Ascending aorta (tissue), 2 donors: ENCODE data around the gene PSMB9. TPM values are rescaled to one million over a fixed set of nuclear protein-coding genes. Genes with fewer than 3 reads are reported as not detected.

Experiments used
- DNase-seq, 2 donors: peaks; one replicate each; pipeline ENCODE4 v3.0.0-alpha.2; 2019; ENCODE audit warnings: low spot score in 2 of 2
- H3K27ac ChIP-seq, 2 donors: fragments of 200-600 bp; sonication (generic); one replicate each; pipeline ENCODE4 v1.5.1; 2016 to 2017; ENCODE audit warnings: mild to moderate bottlenecking in 1 of 2
- H3K27me3 ChIP-seq: fragments of 200-600 bp; sonication (generic); one replicate; pipeline ENCODE4 v1.5.1; 2017
- H3K36me3 ChIP-seq, 2 donors: fragments of 200-600 bp; sonication (generic); one replicate each; pipeline ENCODE4 v1.5.1; 2016
- H3K4me1 ChIP-seq, 2 donors: fragments of 200-600 bp; sonication (generic); one replicate each; pipeline ENCODE4 v1.5.1; 2016 to 2017; ENCODE audit warnings: mild to moderate bottlenecking in 1 of 2
- H3K4me3 ChIP-seq, 2 donors: fragments of 200-600 bp; sonication (generic); one replicate each; pipeline ENCODE4 v1.5.1; 2016 to 2017; ENCODE audit warnings: mild to moderate bottlenecking in 1 of 2
- H3K9me3 ChIP-seq, 2 donors: fragments of 200-600 bp; sonication (generic); one replicate each; pipeline ENCODE4 v1.5.1; 2016
- CTCF ChIP-seq, 3 experiments: fragments of 200-600 bp in 2 of 3; fragments of 450-650 bp in 1 of 3; sonication (generic) in 2 of 3; IDR thresholded peaks; one replicate each; pipeline ENCODE4 v1.5.1; 2016 to 2019; ENCODE audit warnings: antibody characterized with exemption in 3 of 3, mild to moderate bottlenecking in 1 of 3, moderate library complexity in 1 of 3
- intact Hi-C: fragments of 100-400 bp; cut with DNase I; formaldehyde crosslinking; loops from one replicate; pipeline ENCODE4 v1.15.1; 2023
- total RNA-seq: library from RNA; depleted of rRNA; stranded (reverse); fragments of >200 nt; gene quantifications from one replicate; pipeline ENCODE4 v1.1.0, GENCODE V29; 2016

The PSMB9 gene
- total RNA-seq, 1 donor from 2014 or later, result 42.8 TPM

GRCh38 chr6:32887616-32888015 lies 33.6 kb downstream of the PSMB9 start:
- no peaks in the 10 kb centered on the region for H3K9me3 ChIP-seq
- no peak overlapping the region for H3K27ac ChIP-seq
- no peak for DNase-seq
- H3K4me3 ChIP-seq, result no peak overlapping the region
- H3K36me3 ChIP-seq, result no peaks in the 10 kb centered on the region
- H3K4me1 ChIP-seq, result peaks cover 0 to 2% of the 10 kb centered on the region in 2 donors
- no peaks in the 10 kb centered on the region for H3K27me3 ChIP-seq
- intact Hi-C loops, result loop anchor here (5.0 kb wide), 1 partner anchor 360 kb away; no protein-coding TSS in a partner anchor
- no peak for TF ChIP-seq CTCF (IDR thresholded peaks at IDR 0.05)

- H3K36me3 ChIP-seq, result no peaks in the 10 kb centered on the region
- no peak for DNase-seq
- H3K4me3 ChIP-seq, result no peak overlapping the region
- peaks cover 0 to 4% of the 10 kb centered on the region in 2 donors for H3K4me1 ChIP-seq
- no peak overlapping the region for H3K27ac ChIP-seq
- no peaks in the 10 kb centered on the region for H3K9me3 ChIP-seq
- H3K27me3 ChIP-seq, result no peaks in the 10 kb centered on the region
- no peak for TF ChIP-seq CTCF (IDR thresholded peaks at IDR 0.05)
- intact Hi-C loops, result loop anchor here (5.0 kb wide), 1 partner anchor 359 kb away; no protein-coding TSS in a partner anchor
Measured at GRCh38 chr6:32888576-32888975, 34.6 kb downstream of the PSMB9 start.

GRCh38 chr6:32889533-32889932 lies 35.5 kb downstream of the PSMB9 start:
- DNase-seq, result no peak
- Histone ChIP-seq H3K27ac (no peak overlapping the region), H3K9me3 (no peaks in the 10 kb centered on the region), H3K4me1 (peaks cover 0 to 3% of the 10 kb centered on the region in 2 donors), H3K27me3 (no peaks in the 10 kb centered on the region), H3K4me3 (no peak overlapping the region), H3K36me3 (no peaks in the 10 kb centered on the region)
- no peak for TF ChIP-seq CTCF (IDR thresholded peaks at IDR 0.05)
- intact Hi-C loops, result loop anchor here (5.0 kb wide), 1 partner anchor 358 kb away; no protein-coding TSS in a partner anchor

- intact Hi-C loops, result loop anchor here (10.0 kb wide), 1 partner anchor 184 kb away; the partner anchor contains the start of genes HLA-DPA1 and HLA-DPB1
- DNase-seq, result no peak
- H3K9me3 ChIP-seq, result no peaks in the 10 kb centered on the region
- TF ChIP-seq CTCF (IDR thresholded peaks at IDR 0.05), result no peak
- no peaks in the 10 kb centered on the region for H3K36me3 ChIP-seq
- H3K4me1 ChIP-seq, result peaks cover 5 to 8% of the 10 kb centered on the region in 2 donors
- H3K4me3 ChIP-seq, result no peak overlapping the region
- no peaks in the 10 kb centered on the region for H3K27me3 ChIP-seq
- H3K27ac ChIP-seq, result no peak overlapping the region
Measured at GRCh38 chr6:32890831-32891230, 36.8 kb downstream of the PSMB9 start.

GRCh38 chr6:32894085-32895005 lies 40.4 kb downstream of the PSMB9 start:
- H3K36me3 ChIP-seq, result no peaks in the 10 kb centered on the region
- H3K4me3 ChIP-seq, result peak overlapping the region; percentile 78 to 94
- intact Hi-C loops, result loop anchor here (2.0 to 10.0 kb wide), 3 partner anchors 58 to 180 kb away; partner anchors contain the start of genes BRD2, HLA-DMA, HLA-DPA1 and HLA-DPB1
- H3K27ac ChIP-seq, result peak overlapping the region; percentile 86 to 92
- no peak for TF ChIP-seq CTCF (IDR thresholded peaks at IDR 0.05)
- DNase-seq, result peak; percentile 67 to 94
- no peaks in the 10 kb centered on the region for H3K9me3 ChIP-seq
- H3K4me1 ChIP-seq, result peaks cover 5 to 8% of the 10 kb centered on the region in 2 donors
- H3K27me3 ChIP-seq, result no peaks in the 10 kb centered on the region
